Loucy (cell line): ENCODE measurements around the gene MDH1.

Experiments
- EZH2phosphoT487 ChIP-seq: fragments of 200-600 bp; IDR thresholded peaks from 2 replicates; pipeline ENCODE4 v1.6.1; 2018; ENCODE audit warnings: antibody characterized with exemption, mild to moderate bottlenecking, moderate library complexity, borderline replicate concordance
- TF ChIP-seq, protein P1 (sequence below): fragments of 200-600 bp; sonication (generic); conservative IDR thresholded peaks from 2 replicates; pipeline ENCODE4 v1.5.1; 2014; ENCODE audit warnings: mild to moderate bottlenecking, antibody characterized with exemption, low read length

DNA sequence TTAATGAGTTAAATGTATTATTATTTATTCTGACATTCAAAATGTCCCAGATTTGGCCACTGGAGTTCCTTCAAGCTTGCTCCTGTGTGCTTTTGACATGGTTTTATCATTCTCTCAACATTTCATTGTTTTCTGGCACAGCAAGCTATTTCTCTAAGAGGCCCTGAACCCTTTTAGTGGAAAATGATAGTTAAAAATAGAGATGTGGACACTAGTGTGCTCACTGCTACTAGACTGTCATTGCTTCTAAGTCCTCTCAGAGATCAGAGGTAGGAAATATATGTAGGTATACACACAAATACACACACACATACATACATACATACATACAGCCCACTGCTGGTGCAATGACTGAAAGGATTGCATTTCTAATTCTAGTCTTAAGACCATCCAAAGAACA lies 26.0 kb upstream of the MDH1 start:
- TF ChIP-seq, protein P1, sequence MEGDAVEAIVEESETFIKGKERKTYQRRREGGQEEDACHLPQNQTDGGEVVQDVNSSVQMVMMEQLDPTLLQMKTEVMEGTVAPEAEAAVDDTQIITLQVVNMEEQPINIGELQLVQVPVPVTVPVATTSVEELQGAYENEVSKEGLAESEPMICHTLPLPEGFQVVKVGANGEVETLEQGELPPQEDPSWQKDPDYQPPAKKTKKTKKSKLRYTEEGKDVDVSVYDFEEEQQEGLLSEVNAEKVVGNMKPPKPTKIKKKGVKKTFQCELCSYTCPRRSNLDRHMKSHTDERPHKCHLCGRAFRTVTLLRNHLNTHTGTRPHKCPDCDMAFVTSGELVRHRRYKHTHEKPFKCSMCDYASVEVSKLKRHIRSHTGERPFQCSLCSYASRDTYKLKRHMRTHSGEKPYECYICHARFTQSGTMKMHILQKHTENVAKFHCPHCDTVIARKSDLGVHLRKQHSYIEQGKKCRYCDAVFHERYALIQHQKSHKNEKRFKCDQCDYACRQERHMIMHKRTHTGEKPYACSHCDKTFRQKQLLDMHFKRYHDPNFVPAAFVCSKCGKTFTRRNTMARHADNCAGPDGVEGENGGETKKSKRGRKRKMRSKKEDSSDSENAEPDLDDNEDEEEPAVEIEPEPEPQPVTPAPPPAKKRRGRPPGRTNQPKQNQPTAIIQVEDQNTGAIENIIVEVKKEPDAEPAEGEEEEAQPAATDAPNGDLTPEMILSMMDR: no peak
- TF ChIP-seq EZH2phosphoT487: no peak
